HG03175 (cell line): ENCODE data around the gene KRT71.
"Not testable (repeated sequence)": the region's sequence is repeated elsewhere in the genome, so short reads cannot be mapped to it uniquely, and the experiment has no call there.

Experiments
- ATAC-seq: cut with Tn5 transposase; IDR thresholded peaks from one replicate; pipeline ENCODE4 v1.9.1; 2021; ENCODE audit warnings: mild to moderate bottlenecking, moderate library complexity; ENCODE audit not compliant: unreplicated experiment

KRT71 gene

DNA sequence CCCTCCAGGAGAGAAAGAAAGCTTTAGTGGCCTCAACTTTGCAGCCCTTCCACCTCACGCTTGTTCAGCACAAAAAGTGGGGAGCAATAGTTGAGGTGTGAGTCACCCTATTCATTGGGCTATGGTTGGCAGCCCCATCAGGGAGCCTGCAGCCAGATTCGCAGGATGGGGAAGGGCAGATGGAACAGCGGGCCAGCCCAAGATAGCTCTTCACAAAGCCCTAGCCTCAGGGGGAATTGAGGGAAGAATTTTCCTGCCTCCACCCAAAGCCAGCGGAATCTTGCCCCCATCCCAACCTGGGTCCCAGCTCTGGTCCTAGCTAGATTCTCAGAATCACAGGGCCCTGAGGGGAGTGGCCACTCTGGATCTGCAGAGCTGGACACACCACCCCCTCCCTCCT lies 29.1 kb downstream of the KRT71 start:
- no peak for ATAC-seq

DNA sequence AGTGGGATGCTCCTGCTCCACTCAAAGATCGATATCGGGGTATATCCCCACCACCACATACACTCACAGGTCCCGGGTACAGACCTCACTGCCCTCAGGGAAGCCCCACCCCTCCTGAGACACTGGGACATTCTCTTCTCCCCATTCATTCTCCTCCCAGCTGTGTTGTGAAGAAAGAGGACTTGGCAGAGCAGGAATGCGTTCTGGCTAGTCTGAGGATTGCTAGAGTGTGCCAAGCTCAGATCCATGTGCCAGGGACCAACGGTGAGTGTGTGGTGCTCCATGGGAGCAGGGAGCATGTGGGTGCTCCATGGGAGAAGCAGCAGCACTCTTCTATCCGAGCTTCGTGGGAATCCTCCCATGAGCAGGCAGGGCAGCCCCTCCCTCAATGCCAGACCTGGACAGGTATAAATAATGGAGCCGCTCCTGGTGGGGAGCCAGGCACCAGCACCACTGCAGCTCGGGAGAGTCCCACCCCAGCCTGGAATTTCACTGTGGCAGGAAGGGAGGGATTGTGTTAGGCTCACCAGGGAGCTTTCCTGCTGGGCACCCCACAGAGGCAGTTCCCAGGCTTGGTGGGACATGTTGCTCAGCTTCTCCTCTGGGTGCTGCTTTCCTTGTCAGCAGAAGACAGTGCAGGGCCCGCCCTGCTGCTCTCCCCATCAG lies 30.5 kb downstream of the KRT71 start:
- no peak for ATAC-seq

DNA sequence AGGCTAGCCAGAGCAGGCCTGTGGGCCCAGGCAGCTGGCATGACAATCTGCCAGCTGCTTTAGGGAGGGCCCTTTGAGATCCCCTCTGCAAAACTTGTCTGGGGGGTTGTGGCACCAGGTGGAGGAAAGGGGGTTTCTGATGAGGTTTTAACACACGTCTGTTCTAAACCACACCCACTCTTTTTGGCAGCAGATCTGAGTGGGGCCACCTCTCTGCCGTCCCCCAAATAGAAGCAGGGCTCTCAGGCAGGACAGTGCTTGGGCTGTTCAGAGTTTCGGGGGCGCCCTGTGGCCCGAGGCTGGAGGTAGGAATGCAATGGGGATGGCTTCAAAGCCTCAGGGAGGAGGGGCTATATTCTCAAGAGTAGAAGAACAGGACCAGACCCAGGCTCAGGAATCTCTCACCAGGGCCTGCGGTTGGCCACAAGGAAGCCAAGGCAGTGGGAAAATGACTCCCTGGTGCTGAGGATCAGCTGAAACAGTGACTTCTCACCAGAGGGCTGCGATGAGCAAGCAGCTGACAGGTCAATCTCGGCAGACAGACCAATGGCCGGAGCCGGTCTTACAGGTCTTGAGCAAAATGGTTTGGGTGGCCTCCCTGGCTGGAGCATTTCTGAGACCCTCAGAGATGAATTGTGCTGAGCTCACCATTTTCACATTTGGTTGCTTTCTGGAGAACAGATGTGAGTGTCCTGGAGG lies 31.2 kb downstream of the KRT71 start:
- ATAC-seq = no peak

DNA sequence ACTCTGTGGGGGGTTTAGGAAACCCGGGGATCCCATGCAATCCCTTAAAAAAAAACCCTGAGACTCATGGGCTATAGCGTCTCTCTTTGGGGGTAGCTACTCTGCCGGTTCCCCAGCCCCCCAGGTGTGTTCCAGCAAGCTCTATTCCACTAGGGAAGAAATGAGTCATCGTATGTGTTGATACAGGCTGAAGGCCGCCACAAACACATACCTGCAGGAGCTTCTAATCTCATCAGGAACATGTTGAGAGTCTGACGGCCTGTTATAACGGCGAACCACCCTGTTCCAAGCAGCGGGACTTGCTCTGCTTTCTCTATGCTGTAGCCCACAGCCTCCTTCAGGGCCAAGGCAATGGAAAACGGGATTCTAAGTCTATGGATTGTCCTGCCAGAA lies 31.8 kb downstream of the KRT71 start:
- ATAC-seq = no peak

DNA sequence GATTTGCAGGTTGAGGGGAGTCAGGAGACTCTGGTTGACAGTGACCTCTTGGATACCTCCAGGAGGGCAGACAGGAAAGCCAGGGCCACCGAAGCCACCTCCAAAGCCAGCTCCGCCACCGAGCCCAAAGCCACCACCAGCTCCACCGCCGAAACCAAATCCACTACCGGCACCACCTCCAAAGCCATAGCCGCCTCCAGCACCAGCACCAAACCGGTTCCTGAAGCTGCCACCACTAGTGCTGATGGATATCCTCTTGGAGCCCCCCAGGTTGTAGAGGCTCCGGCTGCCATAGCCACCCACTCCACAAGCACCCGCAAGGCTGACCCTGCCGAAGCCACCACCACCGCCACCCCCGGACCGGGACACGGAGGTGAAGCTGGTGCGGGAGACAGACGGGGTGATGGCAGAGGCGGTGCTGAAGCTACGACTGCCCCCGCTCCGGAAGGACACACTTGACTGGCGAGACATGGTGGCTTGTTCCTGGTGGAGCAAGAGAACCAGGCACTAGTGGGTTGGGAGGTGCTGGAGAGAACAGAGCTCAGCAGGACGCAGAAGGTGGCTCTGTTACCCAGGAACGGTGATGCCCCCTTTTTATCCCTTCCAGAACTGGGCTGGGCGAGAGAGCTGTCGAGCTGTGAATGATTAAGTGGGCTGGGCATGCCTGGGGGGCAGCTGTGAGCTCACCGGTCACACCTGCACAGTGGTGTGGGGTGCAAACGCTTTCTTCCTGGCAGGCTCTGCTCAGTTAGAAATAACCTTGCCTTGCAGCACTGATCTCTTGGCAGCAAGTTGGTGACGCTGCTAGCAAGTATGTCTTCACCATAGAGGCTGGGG lies 32.9 kb downstream of the KRT71 start, which contains the start of gene KRT5:
Gene KRT5, minus strand, starts transcription at position 569 of the 837 bp plus-strand sequence. Its CDS starts 98 bp downstream, at position 471.
- ATAC-seq = no peak

DNA sequence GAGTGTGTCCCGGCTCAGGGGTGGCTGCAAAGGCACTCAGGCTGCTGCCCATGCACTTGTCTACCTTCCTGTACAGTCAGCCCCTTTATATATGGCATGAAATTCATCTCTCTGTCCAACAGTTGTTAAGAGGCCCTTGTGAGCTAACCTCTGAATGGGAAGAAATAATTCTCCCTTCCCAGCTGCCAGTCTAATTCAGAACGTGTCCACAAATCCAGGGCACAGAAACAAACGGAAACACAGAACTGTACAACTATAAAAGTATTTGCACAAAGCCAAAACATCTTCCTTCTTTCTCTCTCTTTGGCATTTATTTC lies 33.6 kb downstream of the KRT71 start:
- ATAC-seq = no peak

DNA sequence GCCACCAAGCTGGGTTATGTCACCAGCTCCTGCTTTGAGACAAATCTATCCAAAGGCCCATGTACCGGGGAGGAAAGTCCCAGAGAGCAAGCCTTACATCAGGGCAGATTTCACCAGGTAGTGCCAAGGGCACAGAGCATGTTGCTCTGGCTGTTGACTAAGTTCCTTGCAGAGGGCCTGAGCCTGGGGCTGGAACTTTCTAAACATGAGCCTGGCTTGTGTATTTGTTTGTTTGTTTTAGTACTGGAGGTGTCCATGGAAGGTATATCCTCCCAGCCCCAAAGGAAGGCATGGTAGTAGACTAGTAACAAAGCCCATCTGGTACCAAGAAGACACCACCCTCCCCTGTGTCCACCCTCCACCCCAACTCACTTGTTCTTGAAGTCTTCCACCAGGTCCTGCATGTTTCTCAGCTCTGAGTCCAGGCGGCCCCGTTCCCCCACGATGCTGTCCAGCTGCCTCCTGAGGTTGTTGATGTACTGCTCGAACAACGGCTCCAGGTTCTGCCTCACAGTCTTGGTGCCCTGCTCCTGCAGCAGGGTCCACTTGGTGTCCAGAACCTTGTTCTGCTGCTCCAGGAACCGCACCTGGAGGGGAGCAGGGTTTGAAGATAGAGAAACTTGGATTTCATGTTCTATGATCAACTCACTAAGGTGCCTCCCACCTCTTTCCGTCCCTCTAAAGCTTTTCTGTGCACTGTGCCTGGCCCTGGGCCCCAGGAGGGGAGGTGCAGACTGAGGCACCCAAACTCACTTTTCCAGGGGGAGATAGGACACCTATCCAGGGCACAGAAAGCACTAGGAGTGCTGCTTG lies 34.2 kb downstream of the KRT71 start:
- ATAC-seq = no peak

DNA sequence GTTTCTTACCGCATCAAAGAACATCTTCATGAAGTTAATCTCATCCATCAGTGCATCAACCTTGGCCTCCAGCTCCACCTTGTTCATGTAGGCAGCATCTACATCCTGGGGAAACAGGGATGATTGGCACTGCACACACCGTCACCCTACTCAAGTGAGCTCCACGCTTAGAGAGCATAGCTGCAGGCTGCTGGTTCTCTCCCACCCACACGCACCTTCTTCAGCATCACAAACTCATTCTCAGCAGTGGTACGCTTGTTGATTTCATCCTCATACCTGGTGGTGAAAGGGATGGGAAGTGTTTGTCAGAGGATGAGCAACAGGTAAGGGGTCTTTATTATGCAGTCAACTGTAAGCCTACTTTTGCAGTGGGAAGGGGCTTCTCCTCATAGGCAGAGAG lies 35.1 kb downstream of the KRT71 start:
- no peak for ATAC-seq

DNA sequence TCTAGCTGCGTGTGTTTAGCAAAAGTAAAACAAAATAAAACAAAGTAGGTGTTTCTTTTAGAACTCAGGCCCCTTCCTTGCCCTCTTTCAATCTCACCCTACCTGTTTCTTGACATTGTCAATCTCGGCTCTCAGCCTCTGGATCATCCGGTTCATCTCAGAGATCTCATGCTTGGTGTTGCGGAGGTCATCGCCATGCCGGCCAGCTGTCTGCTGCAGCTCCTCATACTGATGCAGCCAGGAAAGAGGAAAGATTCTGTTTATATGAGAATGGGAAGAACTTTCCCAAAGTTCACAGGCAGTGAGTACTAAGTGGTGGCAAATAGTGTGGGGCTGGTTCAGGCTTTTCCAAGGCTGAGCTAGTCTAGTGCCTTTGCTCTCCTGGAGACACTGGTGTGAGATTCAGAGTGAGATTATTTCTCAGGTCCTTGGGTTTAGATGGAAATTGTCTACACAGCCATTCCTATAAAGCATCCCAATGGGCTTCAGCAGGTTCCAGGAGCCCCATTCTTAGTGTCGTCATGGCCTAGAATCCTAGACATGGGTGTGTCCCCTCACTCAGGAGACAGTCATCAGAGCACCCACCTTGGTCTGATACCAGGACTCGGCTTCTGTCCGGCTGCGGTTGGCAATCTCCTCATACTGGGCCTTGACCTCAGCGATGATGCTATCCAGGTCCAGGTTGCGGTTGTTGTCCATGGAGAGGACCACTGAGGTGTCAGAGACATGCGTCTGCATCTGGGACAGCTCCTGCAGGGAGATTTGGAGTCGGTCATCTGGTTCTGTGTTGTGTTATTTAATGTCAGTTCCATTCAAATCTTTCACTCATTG lies 35.7 kb downstream of the KRT71 start:
- no peak for ATAC-seq

DNA sequence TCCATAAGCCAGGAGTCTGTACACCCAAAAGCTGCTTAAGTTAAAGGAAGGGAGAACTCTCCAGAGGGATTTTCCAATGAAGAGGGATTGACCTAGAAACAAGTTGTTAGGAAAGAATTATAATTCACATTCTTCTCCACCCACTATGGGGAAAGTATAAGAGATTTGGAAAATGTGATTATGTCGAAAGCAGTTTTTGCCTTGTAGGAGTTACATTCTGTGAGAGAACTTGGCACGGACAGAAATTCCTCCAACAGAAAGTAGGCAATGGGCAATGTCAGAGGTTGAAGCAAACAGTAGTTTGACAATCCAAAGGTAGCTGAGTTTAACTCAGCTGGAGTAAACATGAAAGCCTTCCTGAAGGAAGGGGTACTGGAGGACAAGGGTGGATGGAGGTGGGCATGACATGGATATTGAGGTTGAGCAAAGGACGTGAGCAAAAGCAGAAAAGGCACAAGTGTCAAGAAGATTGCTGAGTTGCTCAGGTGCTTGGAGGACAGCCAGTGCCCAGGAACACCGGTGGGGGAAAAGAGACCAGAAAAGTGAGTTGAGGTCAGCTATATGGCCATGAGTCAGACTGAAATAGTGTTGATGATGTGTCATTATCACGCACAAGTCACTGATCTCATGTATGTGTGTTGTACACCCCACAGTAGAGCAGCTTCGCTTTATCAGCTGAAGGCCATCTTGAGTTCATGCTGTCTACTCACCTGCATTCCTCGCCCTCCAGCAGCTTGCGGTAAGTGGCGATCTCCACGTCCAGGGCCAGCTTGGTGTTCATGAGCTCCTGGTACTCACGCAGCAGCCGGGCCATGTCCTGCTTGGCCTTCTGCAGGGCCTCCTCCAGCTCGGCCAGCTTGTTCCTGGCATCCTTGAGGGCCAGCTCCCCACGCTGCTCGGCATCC lies 36.8 kb downstream of the KRT71 start:
- ATAC-seq = no peak

DNA sequence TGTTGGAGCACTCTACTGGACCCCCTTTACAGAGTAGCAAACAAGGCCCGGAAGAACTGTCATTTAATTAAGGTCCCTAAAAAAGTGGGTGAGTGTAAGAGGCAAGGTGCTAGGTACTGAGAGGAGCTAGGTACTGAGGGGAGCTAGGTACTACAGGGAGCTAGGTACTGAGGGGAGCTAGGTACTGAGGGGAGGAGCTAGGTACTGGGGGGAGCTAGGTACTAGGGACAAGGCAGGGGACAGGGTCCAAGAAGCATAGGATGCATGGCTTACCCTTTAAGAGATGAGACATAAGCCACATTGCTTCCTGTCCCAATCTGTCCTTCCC lies 37.7 kb downstream of the KRT71 start:
- no peak for ATAC-seq

DNA sequence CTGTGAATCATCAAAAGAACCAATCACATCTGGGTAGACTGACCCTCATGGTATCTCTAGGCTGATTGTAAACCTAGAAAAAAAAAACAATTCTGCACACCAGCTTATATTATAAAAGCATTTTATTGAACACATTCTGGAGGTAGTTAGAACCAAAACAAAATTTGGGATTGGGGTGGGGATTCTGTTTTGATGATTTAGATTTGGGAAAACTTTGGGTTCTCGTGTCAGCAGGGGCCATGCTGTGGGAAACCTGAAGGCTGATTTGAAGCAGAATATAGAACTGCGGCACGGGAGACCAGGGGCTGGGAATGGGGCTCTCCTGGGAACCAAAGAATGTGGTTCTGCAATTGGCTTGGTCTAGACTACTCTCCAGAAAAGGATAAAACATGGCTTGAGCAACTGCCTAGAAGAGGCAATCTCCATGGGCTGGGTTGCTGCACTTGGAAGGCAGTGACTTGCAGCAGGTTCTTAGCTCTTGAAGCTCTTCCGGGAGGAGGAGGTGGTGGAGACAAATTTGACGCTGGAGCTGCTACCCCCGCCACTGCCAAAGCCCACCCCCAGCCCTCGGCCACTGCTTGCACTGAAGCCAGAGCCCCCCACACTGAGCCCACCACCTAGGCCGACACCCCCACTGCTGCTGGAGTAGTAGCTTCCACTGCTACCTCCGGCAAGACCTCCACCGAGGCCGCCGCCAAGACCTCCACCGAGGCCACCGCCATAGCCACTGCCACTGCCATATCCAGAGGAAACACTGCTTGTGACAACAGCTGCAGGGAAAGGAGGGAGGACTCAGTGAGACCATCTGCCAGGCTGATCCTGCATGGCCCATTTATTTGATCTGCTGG lies 38.2 kb downstream of the KRT71 start:
- ATAC-seq = no peak

DNA sequence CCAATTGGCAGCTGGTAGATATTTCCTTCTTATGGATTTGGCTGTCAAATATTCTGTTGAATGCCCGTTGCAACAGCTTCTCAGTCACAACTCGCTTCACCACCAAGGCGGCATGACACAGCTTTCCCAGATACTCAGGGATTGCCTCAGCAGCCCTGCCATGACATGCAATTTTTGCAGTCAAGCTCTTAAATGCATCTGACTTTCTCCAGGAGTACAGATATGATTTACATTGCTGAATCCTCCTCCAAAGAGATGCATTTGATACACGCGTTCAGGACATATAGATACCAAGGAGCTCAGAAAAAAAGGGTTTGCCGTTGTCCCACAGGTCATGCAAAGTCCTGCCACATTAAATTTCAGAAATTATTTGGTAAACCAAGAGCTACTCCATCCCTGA lies 39.2 kb downstream of the KRT71 start:
- no peak for ATAC-seq

DNA sequence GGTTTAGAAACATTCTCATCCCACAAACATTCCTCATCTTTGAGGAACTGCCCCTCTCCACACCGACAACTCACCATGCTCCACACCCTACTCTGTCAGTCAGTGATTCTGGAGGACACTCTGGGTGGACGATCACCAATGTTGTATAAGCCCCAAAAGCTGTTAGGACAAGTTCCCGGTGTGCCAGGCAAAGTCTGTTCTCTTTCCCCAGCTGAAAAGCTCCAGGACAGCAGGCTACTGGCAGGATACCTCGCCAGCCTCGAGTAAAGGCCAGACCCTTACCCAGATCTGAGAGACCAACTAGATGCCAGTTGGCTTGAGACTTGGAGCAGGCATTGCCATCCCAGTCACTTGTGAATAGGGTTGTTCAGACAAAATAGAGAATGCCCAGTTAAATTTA lies 44.7 kb downstream of the KRT71 start:
- no peak for ATAC-seq

DNA sequence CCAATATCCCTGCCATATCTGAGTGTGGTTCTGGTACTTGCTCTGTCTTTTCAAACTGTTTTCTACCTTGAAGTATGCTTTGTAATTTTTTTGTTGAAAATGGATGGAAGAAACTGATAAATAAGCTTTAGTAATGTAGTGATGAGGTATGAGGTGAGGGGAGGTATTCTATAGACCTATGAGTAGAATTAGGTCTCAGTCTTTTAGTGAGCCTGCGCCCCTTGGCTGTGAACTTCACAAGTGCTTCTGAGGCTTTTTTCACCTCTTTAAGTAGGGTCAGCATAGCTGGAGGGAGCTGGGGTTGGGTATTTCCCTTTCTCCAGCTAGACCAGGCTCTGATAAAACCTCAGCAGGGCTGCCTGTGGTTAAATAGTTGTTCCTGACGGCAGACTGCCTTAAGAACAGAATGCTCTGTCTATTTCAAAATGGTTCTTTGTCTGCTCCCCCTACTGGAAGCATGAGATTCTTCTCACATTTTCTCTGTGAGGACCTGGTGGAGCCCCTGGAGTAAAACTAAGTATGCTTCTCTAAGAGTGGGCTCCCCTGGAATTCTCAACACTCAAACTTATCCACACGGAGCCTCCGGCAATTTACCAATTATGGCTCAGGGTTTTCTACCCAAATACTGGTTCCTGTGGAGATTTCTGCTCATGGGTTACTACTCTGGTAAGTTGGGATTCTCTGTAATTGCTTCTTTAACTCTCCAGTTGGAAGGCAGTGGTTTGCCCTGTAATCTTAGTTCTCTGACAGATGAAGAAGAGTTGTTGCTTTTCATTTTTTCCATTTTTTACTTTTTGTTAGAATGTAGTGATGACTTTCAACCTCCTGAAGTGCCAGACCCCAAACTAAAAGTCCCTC lies 45.9 kb downstream of the KRT71 start:
- ATAC-seq = no peak

DNA sequence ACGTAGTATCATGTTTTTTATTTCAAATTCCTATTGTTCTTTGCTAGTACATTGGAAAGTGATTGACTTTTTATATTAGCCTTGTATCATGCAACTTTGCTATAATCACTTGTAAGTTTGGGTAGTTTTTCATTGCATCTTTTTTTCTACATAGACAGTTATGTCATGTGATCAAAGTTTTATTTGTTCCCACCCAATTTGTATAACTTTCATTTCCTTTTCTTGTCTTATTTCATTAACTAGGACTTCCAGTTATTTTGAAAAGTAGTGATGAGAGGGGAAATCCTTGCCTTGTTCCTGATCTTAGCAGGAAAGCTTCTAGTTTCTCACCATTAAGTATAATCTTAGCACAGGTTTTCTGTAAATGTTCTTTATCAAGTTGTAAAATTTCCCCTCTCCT lies 50.1 kb downstream of the KRT71 start:
- ATAC-seq = no peak

DNA sequence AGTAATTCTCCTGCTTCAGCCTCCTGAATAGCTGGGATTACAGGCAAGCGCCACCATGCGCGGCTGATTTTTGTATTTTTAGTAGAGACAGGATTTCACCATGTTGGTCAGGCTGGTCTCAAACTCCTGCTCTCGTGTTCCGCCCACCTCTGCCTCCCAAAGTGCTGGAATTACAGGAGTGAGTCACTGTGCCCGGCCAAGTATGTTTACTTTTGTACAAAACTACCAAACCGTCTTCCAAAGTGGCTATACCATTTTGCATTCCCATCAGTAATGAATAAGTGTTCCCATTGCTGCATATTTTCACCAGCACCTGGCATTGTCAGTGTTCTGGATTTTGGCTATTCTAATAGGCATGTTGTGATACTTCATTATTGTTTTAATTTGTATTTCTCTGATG lies 51.5 kb downstream of the KRT71 start:
- ATAC-seq = no peak

DNA sequence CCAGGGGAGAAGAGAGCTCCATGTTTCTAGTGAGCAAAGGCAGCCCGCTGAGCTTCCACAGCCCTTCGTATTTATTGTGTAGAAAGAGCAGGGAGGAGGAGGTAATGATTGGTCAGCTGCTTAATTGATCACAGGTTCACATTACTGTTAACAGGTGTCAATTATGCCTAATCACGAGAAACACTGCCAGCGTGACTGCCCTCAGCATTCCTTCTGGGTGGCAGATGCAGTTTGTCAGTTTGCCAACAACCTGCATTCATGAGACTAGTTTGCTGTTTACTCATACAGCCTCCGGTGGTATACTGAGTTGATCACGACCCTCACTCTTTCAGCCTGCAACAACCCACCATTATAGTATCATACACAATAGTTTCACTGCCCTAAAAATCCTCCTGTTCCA lies 52.4 kb downstream of the KRT71 start:
- ATAC-seq = not testable (repeated sequence)
